ENCODE data around the gene GFI1. TPM values are rescaled to one million over a fixed set of nuclear protein-coding genes. Genes with fewer than 3 reads are reported as not detected.
A peak's percentile ranks its signal among the peaks of the same experiment; 100 is the strongest.
"Not testable (repeated sequence)": the region's sequence is repeated elsewhere in the genome, so short reads cannot be mapped to it uniquely, and the experiment has no call there.

The GFI1 gene
- polyA plus RNA-seq, 1 donor = 5.0 TPM

- no CpG with 5 or more reads among the region's 5 CpGs for WGBS (ENCODE audit: insufficient coverage, low lambda C conversion rate)
Observed at GRCh38 chr1:92442351-92442750, 44.4 kb downstream of the GFI1 start.

GRCh38 chr1:92441697-92442342 lies 44.9 kb downstream of the GFI1 start:
- Histone ChIP-seq H3K4me1 (ENCODE audit: control insufficient read depth, insufficient read depth, low read length) (peaks cover 3% of the 10 kb centered on the region), H3K4me3 (ENCODE audit: low read length) (peak overlapping the region; percentile 44), H3K36me3 (ENCODE audit: control insufficient read depth, insufficient read depth, low read length) (no peaks in the 10 kb centered on the region), H3K27me3 (ENCODE audit: control insufficient read depth, insufficient read depth, low read length) (no peaks in the 10 kb centered on the region), H3K9me3 (ENCODE audit: control insufficient read depth, low read depth, low read length) (peaks cover 5% of the 10 kb centered on the region), H3K27ac (ENCODE audit: low read length) (peak overlapping the region; percentile 67)
- WGBS (ENCODE audit: insufficient coverage, low lambda C conversion rate) = no CpG with 5 or more reads among the region's 32 CpGs
- peak; percentile 82 to 91 for DNase-seq

More at GRCh38 chr1:92442351-92442750, 44.4 kb downstream of the GFI1 start:
- Histone ChIP-seq H3K36me3 (ENCODE audit: control insufficient read depth, insufficient read depth, low read length) (no peaks in the 10 kb centered on the region), H3K4me1 (ENCODE audit: control insufficient read depth, insufficient read depth, low read length) (peaks cover 3% of the 10 kb centered on the region), H3K4me3 (ENCODE audit: low read length) (peak overlapping the region; percentile 44), H3K27ac (ENCODE audit: low read length) (peak overlapping the region; percentile 67), H3K27me3 (ENCODE audit: control insufficient read depth, insufficient read depth, low read length) (no peaks in the 10 kb centered on the region), H3K9me3 (ENCODE audit: control insufficient read depth, low read depth, low read length) (peaks cover 3% of the 10 kb centered on the region)
- no peak for DNase-seq

GRCh38 chr1:92441316-92441696 lies 45.4 kb downstream of the GFI1 start:
- DNase-seq = no peak
- no CpG with 5 or more reads among the region's 9 CpGs for WGBS (ENCODE audit: insufficient coverage, low lambda C conversion rate)
- peaks cover 3% of the 10 kb centered on the region for H3K4me1 ChIP-seq (ENCODE audit: control insufficient read depth, insufficient read depth, low read length)
- H3K36me3 ChIP-seq (ENCODE audit: control insufficient read depth, insufficient read depth, low read length) = no peaks in the 10 kb centered on the region
- peak overlapping the region; percentile 44 for H3K4me3 ChIP-seq (ENCODE audit: low read length)
- peak overlapping the region; percentile 67 for H3K27ac ChIP-seq (ENCODE audit: low read length)
- H3K9me3 ChIP-seq (ENCODE audit: control insufficient read depth, low read depth, low read length) = peaks cover 6% of the 10 kb centered on the region
- no peaks in the 10 kb centered on the region for H3K27me3 ChIP-seq (ENCODE audit: control insufficient read depth, insufficient read depth, low read length)

GRCh38 chr1:92439291-92439690 lies 47.4 kb downstream of the GFI1 start:
- no peak overlapping the region for H3K4me3 ChIP-seq (ENCODE audit: low read length)
- H3K27me3 ChIP-seq (ENCODE audit: control insufficient read depth, insufficient read depth, low read length) = no peaks in the 10 kb centered on the region
- H3K4me1 ChIP-seq (ENCODE audit: control insufficient read depth, insufficient read depth, low read length) = peaks cover 3% of the 10 kb centered on the region
- no CpG with 5 or more reads among the region's 1 CpG for WGBS (ENCODE audit: insufficient coverage, low lambda C conversion rate)
- DNase-seq = no peak
- no peaks in the 10 kb centered on the region for H3K36me3 ChIP-seq (ENCODE audit: control insufficient read depth, insufficient read depth, low read length)
- peaks cover 6% of the 10 kb centered on the region for H3K9me3 ChIP-seq (ENCODE audit: control insufficient read depth, low read depth, low read length)
- no peak overlapping the region for H3K27ac ChIP-seq (ENCODE audit: low read length)

- not testable (repeated sequence) for DNase-seq; H3K27me3 ChIP-seq (ENCODE audit: control insufficient read depth, insufficient read depth, low read length); H3K4me3 ChIP-seq (ENCODE audit: low read length); H3K36me3 ChIP-seq (ENCODE audit: control insufficient read depth, insufficient read depth, low read length); H3K9me3 ChIP-seq (ENCODE audit: control insufficient read depth, low read depth, low read length); H3K27ac ChIP-seq (ENCODE audit: low read length); H3K4me1 ChIP-seq (ENCODE audit: control insufficient read depth, insufficient read depth, low read length)
- no CpG with 5 or more reads among the region's 1 CpG for WGBS (ENCODE audit: insufficient coverage, low lambda C conversion rate)
Observed at GRCh38 chr1:92434572-92434971, 52.2 kb downstream of the GFI1 start.

GRCh38 chr1:92430030-92430429 lies 56.7 kb downstream of the GFI1 start:
- H3K27ac ChIP-seq (ENCODE audit: low read length) = no peak overlapping the region
- WGBS (ENCODE audit: insufficient coverage, low lambda C conversion rate) = no CpG with 5 or more reads among the region's 1 CpG
- no peak overlapping the region for H3K4me3 ChIP-seq (ENCODE audit: low read length)
- H3K27me3 ChIP-seq (ENCODE audit: control insufficient read depth, insufficient read depth, low read length) = no peaks in the 10 kb centered on the region
- no peaks in the 10 kb centered on the region for H3K4me1 ChIP-seq (ENCODE audit: control insufficient read depth, insufficient read depth, low read length)
- H3K9me3 ChIP-seq (ENCODE audit: control insufficient read depth, low read depth, low read length) = no peaks in the 10 kb centered on the region
- no peaks in the 10 kb centered on the region for H3K36me3 ChIP-seq (ENCODE audit: control insufficient read depth, insufficient read depth, low read length)
- no peak for DNase-seq

- DNase-seq = no peak
- Histone ChIP-seq H3K36me3 (ENCODE audit: control insufficient read depth, insufficient read depth, low read length) (no peaks in the 10 kb centered on the region), H3K27me3 (ENCODE audit: control insufficient read depth, insufficient read depth, low read length) (no peaks in the 10 kb centered on the region), H3K4me1 (ENCODE audit: control insufficient read depth, insufficient read depth, low read length) (no peaks in the 10 kb centered on the region), H3K27ac (ENCODE audit: low read length) (no peak overlapping the region), H3K4me3 (ENCODE audit: low read length) (no peak overlapping the region), H3K9me3 (ENCODE audit: control insufficient read depth, low read depth, low read length) (no peaks in the 10 kb centered on the region)
- 57% methylated on average over 1 of the region's 2 CpGs for WGBS (ENCODE audit: insufficient coverage, low lambda C conversion rate)
Observed at GRCh38 chr1:92425617-92426016, 61.1 kb downstream of the GFI1 start.

Other genes starting within 250 kb of the GFI1 start
- 17.4 TPM for gene GLMN, start 187.9 kb downstream of the GFI1 start, polyA plus RNA-seq
- 21.8 TPM for gene RPAP2, start 187.9 kb downstream of the GFI1 start, polyA plus RNA-seq

Measured in large intestine (tissue), 3 donors.